NB4 (cell line): Measurements from ENCODE around the gene ADAT1.
A peak's percentile ranks its signal among the peaks of the same experiment; 100 is the strongest.

Source experiments
- DNase-seq: peaks from one replicate; pipeline ENCODE4 v3.0.0; 2010; ENCODE audit warnings: low read depth
- H3K4me3 ChIP-seq: one replicate; pipeline ENCODE4 v1.5.1; 2011; ENCODE audit warnings: mild to moderate bottlenecking, low read depth, low read length, moderate library complexity
- CTCF ChIP-seq: IDR thresholded peaks from one replicate; pipeline ENCODE4 v1.5.1; 2012; ENCODE audit warnings: low read depth, low read length
- MAX ChIP-seq: IDR thresholded peaks from 2 replicates; pipeline ENCODE4 v1.6.1; 2011; ENCODE audit warnings: low read depth, low read length
- MYC ChIP-seq: IDR thresholded peaks from 2 replicates; pipeline ENCODE4 v1.6.1; 2011; ENCODE audit warnings: low read depth, low read length
- POLR2A ChIP-seq: IDR thresholded peaks from 2 replicates; pipeline ENCODE4 v1.6.1; 2011; ENCODE audit warnings: mild to moderate bottlenecking; ENCODE audit not compliant: insufficient read length; ENCODE audit errors: extremely low read depth

Gene ADAT1

GRCh38 chr16:75573955-75574354 is 49.1 kb downstream of the ADAT1 start:
- DNase-seq: no peak
- no peak overlapping the region for H3K4me3 ChIP-seq
- no peak for TF ChIP-seq MAX
- no peak for TF ChIP-seq MYC
- TF ChIP-seq CTCF: no peak
- no peak for TF ChIP-seq POLR2A

- H3K4me3 ChIP-seq: no peak overlapping the region
- no peak for DNase-seq
- no peak for TF ChIP-seq POLR2A
- TF ChIP-seq CTCF: no peak
- TF ChIP-seq MYC: no peak
- TF ChIP-seq MAX: no peak
These were observed 50.1 kb downstream of the ADAT1 start for GRCh38 chr16:75572864-75573542.

- DNase-seq: no peak
- TF ChIP-seq POLR2A (no peak), CTCF (no peak), MYC (no peak), MAX (no peak)
- no peak overlapping the region for H3K4me3 ChIP-seq
These were observed 52.5 kb downstream of the ADAT1 start for GRCh38 chr16:75570396-75571065.

GRCh38 chr16:75567911-75568310 is 55.2 kb downstream of the ADAT1 start:
- no peak overlapping the region for H3K4me3 ChIP-seq
- no peak for TF ChIP-seq MAX
- no peak for TF ChIP-seq MYC
- no peak for TF ChIP-seq CTCF
- TF ChIP-seq POLR2A: no peak
- DNase-seq: no peak

GRCh38 chr16:75566758-75567255 is 56.3 kb downstream of the ADAT1 start:
- H3K4me3 ChIP-seq: peak overlapping the region; percentile 90
- TF ChIP-seq MAX (no peak), MYC (no peak)
- DNase-seq: peak; percentile 35
